GM19468 (cell line): ENCODE results near the gene SMARCA4.
"Not testable (repeated sequence)": the region's sequence is repeated elsewhere in the genome, so short reads cannot be mapped to it uniquely, and the experiment has no call there.

Experiments used
- ATAC-seq: cut with Tn5 transposase; IDR thresholded peaks from one replicate; pipeline ENCODE4 v1.9.1; 2021; ENCODE audit warnings: mild to moderate bottlenecking, moderate library complexity, moderate number of reproducible peaks; ENCODE audit not compliant: unreplicated experiment; ENCODE audit errors: extremely low read depth

Gene SMARCA4

DNA sequence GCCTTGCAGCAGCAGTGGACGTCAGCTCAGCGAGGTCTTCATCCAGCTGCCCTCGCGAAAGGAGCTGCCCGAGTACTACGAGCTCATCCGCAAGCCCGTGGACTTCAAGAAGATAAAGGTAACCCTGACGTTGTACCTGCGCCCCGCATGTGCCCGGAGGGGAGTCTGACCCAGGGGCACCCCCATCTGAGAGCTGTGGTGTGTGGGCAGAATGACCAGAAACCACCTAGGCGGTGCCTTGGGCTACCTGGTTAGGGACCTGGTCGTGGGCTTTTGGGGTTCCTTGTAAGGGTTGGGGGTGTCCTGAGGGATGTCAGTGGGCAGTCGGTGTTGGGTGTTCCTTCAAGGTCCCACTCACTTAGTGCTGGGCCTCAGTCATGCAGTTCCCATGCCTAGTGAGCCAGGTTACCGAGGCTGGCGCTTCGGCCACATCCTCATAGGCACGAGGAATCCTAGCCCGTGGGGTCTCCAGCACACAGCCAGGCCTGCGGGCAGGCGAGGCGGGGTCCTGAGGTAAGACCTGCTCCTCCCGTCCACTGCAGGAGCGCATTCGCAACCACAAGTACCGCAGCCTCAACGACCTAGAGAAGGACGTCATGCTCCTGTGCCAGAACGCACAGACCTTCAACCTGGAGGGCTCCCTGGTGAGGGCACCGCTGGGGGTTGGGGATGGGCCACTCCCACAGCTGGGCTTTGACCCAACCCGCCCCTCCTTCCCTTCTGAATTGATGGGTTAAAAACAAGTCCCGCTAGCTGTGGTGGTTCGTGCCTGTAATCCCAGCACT is 97.6 kb downstream of the SMARCA4 start:
- ATAC-seq = no peak

DNA sequence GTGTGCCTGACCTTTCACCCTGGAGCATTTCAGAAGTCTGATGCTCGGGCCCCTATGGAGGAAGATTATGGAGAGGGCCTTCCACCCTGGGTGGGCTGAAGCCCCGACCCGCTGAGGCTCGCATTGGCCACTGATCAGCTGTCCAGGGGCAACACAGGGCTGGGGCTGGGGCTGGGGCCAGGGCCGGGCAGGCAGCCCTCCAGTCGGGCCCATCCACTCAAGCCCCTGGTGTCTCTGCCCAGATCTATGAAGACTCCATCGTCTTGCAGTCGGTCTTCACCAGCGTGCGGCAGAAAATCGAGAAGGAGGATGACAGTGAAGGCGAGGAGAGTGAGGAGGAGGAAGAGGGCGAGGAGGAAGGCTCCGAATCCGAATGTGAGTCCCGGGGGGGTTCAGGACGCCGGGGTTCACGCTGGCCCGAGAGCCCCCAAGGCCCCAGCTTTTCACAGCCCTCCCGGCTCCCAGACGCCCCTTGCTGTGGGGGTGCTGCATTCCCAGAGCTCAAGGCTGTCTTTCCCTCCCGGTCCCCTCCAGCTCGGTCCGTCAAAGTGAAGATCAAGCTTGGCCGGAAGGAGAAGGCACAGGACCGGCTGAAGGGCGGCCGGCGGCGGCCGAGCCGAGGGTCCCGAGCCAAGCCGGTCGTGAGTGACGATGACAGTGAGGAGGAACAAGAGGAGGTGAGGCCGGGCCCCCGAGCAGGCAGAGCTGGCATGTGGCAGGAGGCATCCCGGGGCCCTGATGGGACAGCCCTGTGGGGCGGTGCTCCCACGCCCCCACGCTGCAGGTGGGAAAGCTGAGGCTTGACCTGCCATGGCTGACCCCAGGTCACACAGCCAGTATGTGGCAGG is 98.9 kb downstream of the SMARCA4 start:
- ATAC-seq = no peak

DNA sequence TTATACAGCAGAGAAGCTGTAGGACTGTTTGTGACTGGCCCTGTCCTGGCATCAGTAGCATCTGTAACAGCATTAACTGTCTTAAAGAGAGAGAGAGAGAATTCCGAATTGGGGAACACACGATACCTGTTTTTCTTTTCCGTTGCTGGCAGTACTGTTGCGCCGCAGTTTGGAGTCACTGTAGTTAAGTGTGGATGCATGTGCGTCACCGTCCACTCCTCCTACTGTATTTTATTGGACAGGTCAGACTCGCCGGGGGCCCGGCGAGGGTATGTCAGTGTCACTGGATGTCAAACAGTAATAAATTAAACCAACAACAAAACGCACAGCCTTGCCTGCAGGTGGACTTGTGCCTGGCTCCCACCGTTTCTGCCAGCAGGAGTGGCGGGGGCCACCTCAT is 101.1 kb downstream of the SMARCA4 start:
- no peak for ATAC-seq

GRCh38 chr19:11063434-11063833 is 102.6 kb downstream of the SMARCA4 start:
- ATAC-seq = no peak

DNA sequence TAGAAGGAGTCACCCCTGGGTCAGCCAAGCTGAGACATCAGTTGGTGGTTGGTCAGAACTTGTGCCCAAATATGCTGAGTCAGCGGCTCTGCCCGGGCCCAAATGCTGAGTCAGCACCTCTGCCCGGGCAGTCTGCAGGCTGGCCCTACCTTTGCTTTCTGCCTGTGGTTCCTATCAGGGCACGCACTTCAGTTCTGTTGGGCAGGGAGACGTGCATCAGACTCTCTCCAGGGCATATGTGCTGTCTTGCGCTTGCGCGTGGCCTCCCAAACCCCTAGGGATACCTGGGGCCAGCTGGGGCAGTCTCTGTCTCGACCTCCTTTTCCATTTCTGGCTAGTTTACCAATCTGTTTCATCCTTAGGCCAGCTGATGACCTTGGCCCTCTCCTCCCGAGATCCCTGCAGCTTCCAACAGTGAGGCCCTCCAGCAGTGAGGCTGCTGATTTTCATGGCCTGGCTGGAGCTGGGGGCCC is 104.0 kb downstream of the SMARCA4 start:
- ATAC-seq = no peak

DNA sequence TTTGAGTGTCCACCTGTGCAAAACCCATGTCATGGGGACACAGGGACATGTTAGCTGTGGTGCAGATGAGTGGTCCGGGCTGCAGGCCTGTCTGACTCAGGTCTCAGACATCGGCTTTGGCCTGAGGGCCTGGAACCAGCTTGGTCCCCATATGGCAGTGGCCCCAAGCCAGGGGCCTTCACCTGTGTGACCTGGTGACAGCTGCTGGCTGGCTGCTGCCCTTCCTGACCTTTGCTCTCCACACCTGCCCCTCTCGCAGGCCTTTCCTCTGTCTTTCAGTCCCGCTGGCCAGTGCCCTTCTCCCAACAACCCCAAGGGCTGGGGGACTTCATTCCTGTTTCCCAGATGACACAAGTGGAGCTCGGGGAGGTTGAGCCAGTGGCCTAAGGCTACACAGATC is 105.5 kb downstream of the SMARCA4 start:
- ATAC-seq = no peak

- ATAC-seq = no peak
These were observed 106.7 kb downstream of the SMARCA4 start for GRCh38 chr19:11067356-11068113.

DNA sequence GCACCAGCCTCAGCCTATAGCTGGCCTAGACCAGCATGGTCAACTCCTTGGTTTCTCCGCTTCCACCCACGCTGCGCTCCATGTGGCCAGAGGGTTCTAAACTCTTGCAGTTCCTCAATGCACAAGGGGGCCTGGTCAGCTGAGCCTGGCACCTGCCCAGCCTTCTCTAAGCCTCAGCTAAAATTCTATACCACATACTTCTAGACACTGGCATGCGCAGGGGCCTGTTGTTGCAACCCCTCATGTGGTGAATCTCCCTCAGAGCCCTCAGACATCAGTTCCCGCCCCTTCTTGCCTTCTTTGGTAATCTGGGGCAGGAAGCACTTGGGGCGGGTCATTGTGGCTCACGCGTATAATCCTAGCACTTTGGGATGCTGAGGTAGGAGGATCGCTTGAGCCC is 108.7 kb downstream of the SMARCA4 start:
- ATAC-seq = no peak

DNA sequence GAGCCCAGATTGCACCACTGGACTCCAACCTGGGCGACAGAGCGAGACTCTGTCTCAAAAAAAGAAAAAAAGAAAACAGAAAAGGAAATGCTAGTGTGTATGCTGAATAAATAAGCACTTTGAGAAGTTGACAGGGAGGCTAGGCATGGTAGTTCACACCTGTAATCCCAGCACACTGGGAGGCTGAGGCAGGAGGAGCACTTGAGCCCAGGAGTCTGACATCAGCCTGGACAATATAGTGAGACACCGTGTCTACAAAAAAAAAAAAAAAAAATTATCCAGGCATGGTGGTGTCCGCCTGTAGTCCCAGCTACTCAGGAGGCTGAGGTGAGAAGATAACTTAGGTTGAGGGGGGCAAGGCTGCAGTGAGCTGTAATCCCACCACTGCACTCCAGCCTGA is 109.3 kb downstream of the SMARCA4 start:
- no peak for ATAC-seq

GRCh38 chr19:11073568-11073967 is 112.7 kb downstream of the SMARCA4 start:
- no peak for ATAC-seq

GRCh38 chr19:11076792-11077191 is 116.0 kb downstream of the SMARCA4 start:
- ATAC-seq = not testable (repeated sequence)

- ATAC-seq = no peak
These were observed 118.1 kb downstream of the SMARCA4 start for GRCh38 chr19:11078893-11079292.

DNA sequence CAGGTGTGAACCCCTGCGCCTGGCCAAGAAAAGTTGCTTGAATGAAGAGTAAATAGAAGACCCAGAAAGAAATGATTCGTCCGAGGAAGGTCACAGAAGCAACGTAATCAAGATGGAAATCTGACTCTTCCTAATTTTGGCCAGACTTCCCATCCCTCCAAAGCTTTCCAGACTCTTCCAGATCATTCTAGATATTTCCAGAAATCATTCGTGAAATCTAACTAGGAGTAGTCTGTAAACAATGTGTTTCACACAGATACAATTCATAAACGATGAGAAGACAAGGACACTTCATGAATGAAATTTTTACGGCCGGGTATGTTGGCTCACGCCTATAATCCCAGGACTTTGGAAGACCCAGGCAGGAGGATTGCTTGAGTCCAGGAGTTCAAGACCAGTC is 119.2 kb downstream of the SMARCA4 start:
- ATAC-seq = no peak

GRCh38 chr19:11087870-11088505 is 127.2 kb downstream of the SMARCA4 start:
- no peak for ATAC-seq

- no peak for ATAC-seq
These were observed 127.8 kb downstream of the SMARCA4 start for GRCh38 chr19:11088506-11089253.

DNA sequence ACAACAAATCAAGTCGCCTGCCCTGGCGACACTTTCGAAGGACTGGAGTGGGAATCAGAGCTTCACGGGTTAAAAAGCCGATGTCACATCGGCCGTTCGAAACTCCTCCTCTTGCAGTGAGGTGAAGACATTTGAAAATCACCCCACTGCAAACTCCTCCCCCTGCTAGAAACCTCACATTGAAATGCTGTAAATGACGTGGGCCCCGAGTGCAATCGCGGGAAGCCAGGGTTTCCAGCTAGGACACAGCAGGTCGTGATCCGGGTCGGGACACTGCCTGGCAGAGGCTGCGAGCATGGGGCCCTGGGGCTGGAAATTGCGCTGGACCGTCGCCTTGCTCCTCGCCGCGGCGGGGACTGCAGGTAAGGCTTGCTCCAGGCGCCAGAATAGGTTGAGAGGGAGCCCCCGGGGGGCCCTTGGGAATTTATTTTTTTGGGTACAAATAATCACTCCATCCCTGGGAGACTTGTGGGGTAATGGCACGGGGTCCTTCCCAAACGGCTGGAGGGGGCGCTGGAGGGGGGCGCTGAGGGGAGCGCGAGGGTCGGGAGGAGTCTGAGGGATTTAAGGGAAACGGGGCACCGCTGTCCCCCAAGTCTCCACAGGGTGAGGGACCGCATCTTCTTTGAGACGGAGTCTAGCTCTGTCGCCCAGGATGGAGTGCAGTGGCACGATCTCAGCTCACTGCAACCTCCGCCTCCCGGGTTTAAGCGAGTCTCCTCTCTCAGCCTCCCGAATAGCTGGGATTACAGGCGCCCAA is 128.6 kb downstream of the SMARCA4 start, which contains the start of gene LDLR:
TSS of gene LDLR (plus strand) at position 210 of the 760 bp plus-strand sequence. CDS start at position 296, 86 bp downstream.
- ATAC-seq = no peak

DNA sequence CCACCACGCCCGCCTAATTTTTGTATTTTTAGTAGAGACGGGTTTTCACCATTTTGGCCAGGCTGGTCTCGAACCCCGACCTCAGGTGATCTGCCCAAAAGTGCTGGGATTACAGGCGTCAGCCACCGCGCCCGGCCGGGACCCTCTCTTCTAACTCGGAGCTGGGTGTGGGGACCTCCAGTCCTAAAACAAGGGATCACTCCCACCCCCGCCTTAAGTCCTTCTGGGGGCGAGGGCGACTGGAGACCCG is 129.1 kb downstream of the SMARCA4 start:
- ATAC-seq = not testable (repeated sequence)

DNA sequence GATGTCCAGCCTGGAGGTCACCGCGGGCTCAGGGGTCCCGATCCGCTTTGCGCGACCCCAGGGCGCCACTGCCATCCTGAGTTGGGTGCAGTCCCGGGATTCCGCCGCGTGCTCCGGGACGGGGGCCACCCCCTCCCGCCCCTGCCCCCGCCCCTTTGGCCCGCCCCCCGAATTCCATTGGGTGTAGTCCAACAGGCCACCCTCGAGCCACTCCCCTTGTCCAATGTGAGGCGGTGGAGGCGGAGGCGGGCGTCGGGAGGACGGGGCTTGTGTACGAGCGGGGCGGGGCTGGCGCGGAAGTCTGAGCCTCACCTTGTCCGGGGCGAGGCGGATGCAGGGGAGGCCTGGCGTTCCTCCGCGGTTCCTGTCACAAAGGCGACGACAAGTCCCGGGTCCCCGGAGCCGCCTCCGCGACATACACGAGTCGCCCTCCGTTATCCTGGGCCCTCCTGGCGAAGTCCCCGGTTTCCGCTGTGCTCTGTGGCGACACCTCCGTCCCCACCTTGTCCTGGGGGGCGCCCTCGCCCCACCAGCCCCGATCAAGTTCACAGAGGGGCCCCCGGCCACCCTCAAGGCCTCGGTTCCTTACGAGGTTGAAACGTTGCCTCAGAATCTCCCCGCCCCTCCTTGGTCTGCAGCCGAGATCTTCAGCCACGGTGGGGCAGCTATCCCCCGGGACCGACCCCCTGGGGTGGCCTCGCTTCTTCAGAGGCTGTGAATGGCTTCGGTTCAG is 129.6 kb downstream of the SMARCA4 start:
- ATAC-seq = peak; percentile 37
